ENCODE results near the gene SNRNP25. TPM values are rescaled to one million over a fixed set of nuclear protein-coding genes. Genes with fewer than 3 reads are reported as not detected.

Gene SNRNP25
- total and polyA plus RNA-seq, 3 experiments from 2014 or later, result 16.3 to 110 (median 108) TPM

GRCh38 chr16:57711-58110, 4.1 kb downstream of the SNRNP25 start:
- H3K9me3 ChIP-seq (ENCODE audit: low read length), result no peaks in the 10 kb centered on the region
- ChIA-PET POLR2A (no interaction called here), CTCF (interaction anchor here (1.0 kb wide), 1 partner anchor 40 kb away, joined by 3 read pairs; no protein-coding TSS in a partner anchor)
- no peaks in the 10 kb centered on the region for H3K4me1 ChIP-seq (ENCODE audit: insufficient read depth, low read length)
- Mint-ChIP-seq H3K4me1 (peaks cover 11 to 17% (median 15%) of the 10 kb centered on the region in 3 donors), H3K36me3 (peaks cover 0 to 23% (median 2%) of the 10 kb centered on the region in 3 donors), H3K9me3 (no peaks in the 10 kb centered on the region), H3K4me3 (no peak overlapping the region), H3K27ac (peak overlapping the region in 1 of 8 donors; percentile 63), H3K27me3 (no peaks in the 10 kb centered on the region)
- H3K36me3 ChIP-seq (ENCODE audit: insufficient read depth, low read length), result no peaks in the 10 kb centered on the region
- no peaks in the 10 kb centered on the region for H3K27me3 ChIP-seq (ENCODE audit: insufficient read depth, low read length, poor library complexity, severe bottlenecking)
- no peak overlapping the region for H3K27ac ChIP-seq (ENCODE audit: low read depth, low read length)
- H3K4me3 ChIP-seq (ENCODE audit: low read length), result no peak overlapping the region
- no peak for DNase-seq

DNA sequence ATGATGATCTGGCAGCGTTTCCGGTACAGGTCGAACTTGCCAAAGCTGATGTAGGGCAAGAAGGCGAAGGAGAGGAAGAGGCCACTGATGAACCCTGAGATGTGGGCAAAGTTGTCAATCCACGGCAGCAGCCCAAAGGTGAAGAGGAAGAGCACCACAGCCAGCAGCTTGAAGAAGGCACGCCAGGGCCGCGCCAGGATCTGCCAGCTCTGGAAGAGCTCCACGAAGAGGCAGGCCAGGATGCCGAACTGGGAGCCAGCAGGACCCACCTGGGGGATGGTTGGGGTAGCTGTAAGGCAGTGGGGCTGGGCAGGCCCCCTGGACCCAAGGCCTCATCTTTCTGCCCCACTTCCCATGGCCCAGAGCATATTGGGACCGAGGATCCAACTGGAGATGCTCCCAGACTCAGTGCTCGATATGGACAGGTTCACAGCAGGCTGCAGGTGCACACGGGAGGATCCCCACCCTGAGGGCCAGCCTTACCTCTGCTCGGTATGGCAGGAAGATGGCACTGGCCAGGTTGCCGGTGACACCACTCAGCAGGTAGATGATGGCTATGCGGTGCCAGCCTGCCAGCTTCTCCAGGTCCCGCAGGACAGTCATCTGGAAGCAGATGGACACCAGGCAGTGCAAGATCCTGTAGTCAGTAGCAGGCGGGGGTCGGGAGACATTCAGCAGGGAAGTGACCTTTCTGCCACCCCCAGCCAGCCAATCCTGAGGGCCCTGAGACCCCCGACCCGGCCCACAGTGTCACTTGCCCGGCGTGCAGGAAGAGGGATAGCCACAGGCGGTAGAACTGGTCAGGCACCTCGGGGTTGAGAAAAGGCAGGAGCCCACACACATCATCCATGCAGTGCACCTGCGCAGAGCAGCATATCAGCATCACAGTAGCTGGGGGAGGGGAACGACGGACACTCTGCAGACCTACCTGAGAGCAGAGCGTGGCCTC, 5.1 kb downstream of the SNRNP25 start:
- Histone ChIP-seq H3K36me3 (ENCODE audit: insufficient read depth, low read length) (no peaks in the 10 kb centered on the region), H3K4me3 (ENCODE audit: low read length) (no peak overlapping the region), H3K9me3 (ENCODE audit: low read length) (no peaks in the 10 kb centered on the region), H3K27me3 (ENCODE audit: insufficient read depth, low read length, poor library complexity, severe bottlenecking) (no peaks in the 10 kb centered on the region), H3K4me1 (ENCODE audit: insufficient read depth, low read length) (no peaks in the 10 kb centered on the region), H3K27ac (ENCODE audit: low read depth, low read length) (no peak overlapping the region)
- Mint-ChIP-seq H3K27me3 (no peaks in the 10 kb centered on the region), H3K36me3 (peaks cover 0 to 13% (median 2%) of the 10 kb centered on the region in 3 donors), H3K9me3 (no peaks in the 10 kb centered on the region), H3K27ac (no peak overlapping the region), H3K4me3 (no peak overlapping the region), H3K4me1 (peaks cover 5 to 10% (median 9%) of the 10 kb centered on the region in 3 donors)
- DNase-seq, result peak in 1 of 5 donors; percentile 42
- ChIA-PET POLR2A (no interaction called here), CTCF (interaction anchor here (9.2 kb wide), 1 partner anchor 36 kb away, joined by 201 read pairs; no protein-coding TSS in a partner anchor)

GRCh38 chr16:59440-60059, 5.9 kb downstream of the SNRNP25 start:
- Mint-ChIP-seq H3K9me3 (no peaks in the 10 kb centered on the region), H3K4me3 (peak overlapping the region in 1 of 7 donors; percentile 30), H3K4me1 (peaks cover 2 to 4% (median 2%) of the 10 kb centered on the region in 3 donors), H3K27me3 (no peaks in the 10 kb centered on the region), H3K36me3 (peaks cover 0 to 13% (median 2%) of the 10 kb centered on the region in 3 donors), H3K27ac (peak overlapping the region in 3 of 8 donors; percentile 25 to 50 (median 32))
- no peak for DNase-seq
- no peaks in the 10 kb centered on the region for H3K36me3 ChIP-seq (ENCODE audit: insufficient read depth, low read length)
- no peak overlapping the region for H3K4me3 ChIP-seq (ENCODE audit: low read length)
- H3K27ac ChIP-seq (ENCODE audit: low read depth, low read length), result no peak overlapping the region
- no peaks in the 10 kb centered on the region for H3K9me3 ChIP-seq (ENCODE audit: low read length)
- ChIA-PET POLR2A (no interaction called here), CTCF (interaction anchor here (9.2 kb wide), 1 partner anchor 35 kb away, joined by 201 read pairs; no protein-coding TSS in a partner anchor)
- no peaks in the 10 kb centered on the region for H3K27me3 ChIP-seq (ENCODE audit: insufficient read depth, low read length, poor library complexity, severe bottlenecking)
- H3K4me1 ChIP-seq (ENCODE audit: insufficient read depth, low read length), result no peaks in the 10 kb centered on the region

- ChIA-PET CTCF (interaction anchor here (9.2 kb wide), 1 partner anchor 35 kb away, joined by 201 read pairs; no protein-coding TSS in a partner anchor), POLR2A (no interaction called here)
- Histone ChIP-seq H3K27ac (ENCODE audit: low read depth, low read length) (no peak overlapping the region), H3K4me3 (ENCODE audit: low read length) (no peak overlapping the region), H3K4me1 (ENCODE audit: insufficient read depth, low read length) (no peaks in the 10 kb centered on the region), H3K27me3 (ENCODE audit: insufficient read depth, low read length, poor library complexity, severe bottlenecking) (no peaks in the 10 kb centered on the region), H3K36me3 (ENCODE audit: insufficient read depth, low read length) (no peaks in the 10 kb centered on the region), H3K9me3 (ENCODE audit: low read length) (no peaks in the 10 kb centered on the region)
- Mint-ChIP-seq H3K36me3 (peaks cover 0 to 13% (median 2%) of the 10 kb centered on the region in 3 donors), H3K27me3 (no peaks in the 10 kb centered on the region), H3K9me3 (no peaks in the 10 kb centered on the region), H3K4me3 (no peak overlapping the region), H3K4me1 (peaks cover 0 to under 1% (median 0%) of the 10 kb centered on the region in 3 donors), H3K27ac (peak overlapping the region in 1 of 8 donors; percentile 32)
- no peak for DNase-seq
These were observed 6.5 kb downstream of the SNRNP25 start for GRCh38 chr16:60166-60565.

- H3K27me3 Mint-ChIP-seq, result peaks cover 0 to 2% of the 10 kb centered on the region in 2 donors
- Histone ChIP-seq H3K27me3 (ENCODE audit: insufficient read depth, low read length, poor library complexity, severe bottlenecking) (no peaks in the 10 kb centered on the region), H3K9me3 (ENCODE audit: low read length) (no peaks in the 10 kb centered on the region), H3K4me3 (ENCODE audit: low read length) (no peak overlapping the region), H3K27ac (ENCODE audit: low read depth, low read length) (no peak overlapping the region), H3K4me1 (ENCODE audit: insufficient read depth, low read length) (no peaks in the 10 kb centered on the region), H3K36me3 (ENCODE audit: insufficient read depth, low read length) (no peaks in the 10 kb centered on the region)
- H3K4me3 Mint-ChIP-seq, result no peak overlapping the region
- CTCF ChIA-PET, result interaction anchor here (9.2 kb wide), 1 partner anchor 34 kb away, joined by 201 read pairs; no protein-coding TSS in a partner anchor
- POLR2A ChIA-PET, result interaction anchor here (0.5 kb wide), 1 partner anchor 46 kb away, joined by 6 read pairs; no protein-coding TSS in a partner anchor
- peaks cover 0 to 8% (median 0%) of the 10 kb centered on the region in 3 donors for H3K36me3 Mint-ChIP-seq
- peaks cover 0 to 4% (median 0%) of the 10 kb centered on the region in 3 donors for H3K4me1 Mint-ChIP-seq
- H3K9me3 Mint-ChIP-seq, result no peaks in the 10 kb centered on the region
- no peak for DNase-seq
- no peak overlapping the region for H3K27ac Mint-ChIP-seq
These were observed 7.6 kb downstream of the SNRNP25 start for GRCh38 chr16:60929-61878.

GRCh38 chr16:61879-62281, 8.3 kb downstream of the SNRNP25 start:
- Mint-ChIP-seq H3K4me1 (peaks cover 0 to 4% (median 0%) of the 10 kb centered on the region in 3 donors), H3K9me3 (no peaks in the 10 kb centered on the region), H3K27ac (no peak overlapping the region), H3K4me3 (no peak overlapping the region), H3K27me3 (peaks cover 0 to 2% of the 10 kb centered on the region in 2 donors), H3K36me3 (peaks cover 0 to 7% (median 0%) of the 10 kb centered on the region in 3 donors)
- no peak overlapping the region for H3K27ac ChIP-seq (ENCODE audit: low read depth, low read length)
- DNase-seq, result no peak
- ChIA-PET POLR2A (no interaction called here), CTCF (interaction anchor here (5.7 to 9.2 kb wide), 2 partner anchors 33 to 44 kb away, joined by 39 to 201 read pairs; no protein-coding TSS in a partner anchor)
- H3K36me3 ChIP-seq (ENCODE audit: insufficient read depth, low read length), result no peaks in the 10 kb centered on the region
- H3K27me3 ChIP-seq (ENCODE audit: insufficient read depth, low read length, poor library complexity, severe bottlenecking), result no peaks in the 10 kb centered on the region
- no peak overlapping the region for H3K4me3 ChIP-seq (ENCODE audit: low read length)
- no peaks in the 10 kb centered on the region for H3K9me3 ChIP-seq (ENCODE audit: low read length)
- H3K4me1 ChIP-seq (ENCODE audit: insufficient read depth, low read length), result no peaks in the 10 kb centered on the region

DNA sequence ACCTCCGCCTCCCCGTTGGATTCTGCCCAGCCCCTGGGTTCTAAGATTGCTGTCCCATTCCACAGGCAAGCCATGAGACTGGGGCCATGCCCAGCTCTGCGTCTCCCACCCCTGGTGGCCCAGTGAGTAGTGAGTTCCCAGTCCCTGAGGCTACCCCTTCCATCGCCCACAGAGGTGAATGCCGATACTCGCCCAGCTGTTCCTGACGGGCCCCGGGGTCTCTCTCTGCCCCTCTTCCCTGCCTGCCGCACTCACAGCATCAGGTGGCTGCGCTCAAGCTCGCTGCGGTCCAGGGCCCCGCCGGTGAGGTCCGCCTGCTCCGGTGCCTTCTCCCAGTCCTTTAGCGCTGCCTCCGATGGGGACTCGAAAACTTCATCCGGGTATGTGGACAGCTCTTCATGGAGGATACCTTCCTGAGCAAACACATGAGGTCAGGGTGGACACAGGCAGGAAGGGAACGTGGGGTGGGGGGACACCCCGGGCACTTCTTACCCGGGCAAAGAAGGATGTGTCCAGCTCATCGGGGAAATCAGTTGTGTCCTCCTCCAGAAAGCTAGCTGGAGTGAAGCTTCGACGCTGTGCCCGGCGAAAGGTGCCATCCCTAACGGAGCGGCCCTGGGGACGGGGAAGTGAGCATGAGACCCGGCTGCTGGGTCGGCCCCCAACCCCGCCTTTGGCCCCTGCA, 8.8 kb downstream of the SNRNP25 start:
- Histone ChIP-seq H3K36me3 (ENCODE audit: insufficient read depth, low read length) (no peaks in the 10 kb centered on the region), H3K9me3 (ENCODE audit: low read length) (no peaks in the 10 kb centered on the region), H3K27me3 (ENCODE audit: insufficient read depth, low read length, poor library complexity, severe bottlenecking) (no peaks in the 10 kb centered on the region), H3K4me3 (ENCODE audit: low read length) (no peak overlapping the region), H3K27ac (ENCODE audit: low read depth, low read length) (no peak overlapping the region), H3K4me1 (ENCODE audit: insufficient read depth, low read length) (no peaks in the 10 kb centered on the region)
- DNase-seq, result peak in 1 of 5 donors; percentile 43
- Mint-ChIP-seq H3K9me3 (no peaks in the 10 kb centered on the region), H3K27me3 (peaks cover 0 to 2% of the 10 kb centered on the region in 2 donors), H3K27ac (peak overlapping the region in 1 of 8 donors; percentile 65), H3K4me3 (no peak overlapping the region), H3K4me1 (peaks cover 0 to 4% (median 0%) of the 10 kb centered on the region in 3 donors), H3K36me3 (peaks cover 0 to 4% (median 0%) of the 10 kb centered on the region in 3 donors)
- POLR2A ChIA-PET, result interaction anchor here (1.0 kb wide), 1 partner anchor 34 kb away, joined by 5 read pairs; no protein-coding TSS in a partner anchor
- CTCF ChIA-PET, result interaction anchor here (1.2 to 9.2 kb wide), 3 partner anchors 32 to 120 kb away, joined by 3 to 201 read pairs (median 39); no protein-coding TSS in a partner anchor
